Upper lobe of left lung (tissue), 6 donors: Measurements from ENCODE around the gene PNPLA2. TPM values are rescaled to one million over a fixed set of nuclear protein-coding genes. Genes with fewer than 3 reads are reported as not detected.

Experiments used
- ATAC-seq, 2 donors: fragments of 200-7000 bp; cut with Tn5 transposase; one replicate each; pipeline ENCODE4 v1.9.1; 2022; ENCODE audit warnings: mild to moderate bottlenecking in 2 of 2, moderate library complexity in 2 of 2; ENCODE audit not compliant: low FRiP score in 2 of 2
- DNase-seq, 2 donors: peaks; one replicate each; pipeline ENCODE4 v3.0.0-alpha.2; 2019 to 2020
- H3K27ac ChIP-seq, 4 donors: fragments of 200-600 bp; sonication (generic); one replicate each; pipeline ENCODE4 v1.5.1; 2016 to 2019
- H3K27me3 ChIP-seq, 4 donors: fragments of 200-600 bp; sonication (generic); one replicate each; pipeline ENCODE4 v1.5.1; 2017 to 2019
- H3K36me3 ChIP-seq, 4 donors: fragments of 200-600 bp; sonication (generic); one replicate each; pipeline ENCODE4 v1.5.1; 2016 to 2019
- H3K4me1 ChIP-seq, 4 donors: fragments of 200-600 bp; sonication (generic); one replicate each; pipeline ENCODE4 v1.5.1; 2018 to 2019
- H3K4me3 ChIP-seq, 4 donors: fragments of 200-600 bp; sonication (generic); one replicate each; pipeline ENCODE4 v1.5.1; 2017 to 2019; ENCODE audit warnings: mild to moderate bottlenecking in 2 of 4, moderate library complexity in 1 of 4
- H3K9me3 ChIP-seq, 4 donors: fragments of 200-600 bp; sonication (generic); one replicate each; pipeline ENCODE4 v1.5.1; 2018 to 2019
- EP300 ChIP-seq, 4 donors: sonication (generic); formaldehyde crosslinking; IDR thresholded peaks; one replicate each; pipeline ENCODE4 v1.5.1; 2017; ENCODE audit warnings: antibody characterized with exemption in 4 of 4, control low read depth in 2 of 4
- POLR2A ChIP-seq, 4 donors: fragments of 450-650 bp; IDR thresholded peaks; one replicate each; pipeline ENCODE4 v1.5.1; 2016 to 2017; ENCODE audit warnings: antibody characterized with exemption in 4 of 4, mild to moderate bottlenecking in 2 of 4
- POLR2AphosphoS5 ChIP-seq, 2 donors: sonication (generic); formaldehyde crosslinking; IDR thresholded peaks; one replicate each; pipeline ENCODE4 v1.5.1; 2017; ENCODE audit warnings: antibody characterized with exemption in 2 of 2
- WGBS, 2 donors: methylation state at CpG; one replicate each; pipeline ENCODE4 v1.1.5; 2017 to 2018; 5-methylcytosine and 5-hydroxymethylcytosine counted together
- total RNA-seq, 6 donors: library from RNA; depleted of rRNA in 4 of 6; stranded (reverse); fragments of >200 nt in 4 of 6; gene quantifications; one replicate each; pipeline versions ENCODE4 v1.1.0 to v1.2.1, GENCODE V29; 2016 to 2021
- TF ChIP-seq, protein P1 (sequence below), 6 experiments: fragments of 450-650 bp in 4 of 6; fragments of 200-600 bp in 2 of 6; sonication (generic) in 2 of 6; IDR thresholded peaks; one replicate each; pipeline ENCODE4 v1.5.1; 2016 to 2019; ENCODE audit warnings: antibody characterized with exemption in 6 of 6
- donor health status: DM: no; HTN: no; CAD: no; lungs with moderate emphysema.
- donor health status: DM: no; HTN: yes; CAD: no; lungs with severe emphysema.

PNPLA2 gene, protein sequence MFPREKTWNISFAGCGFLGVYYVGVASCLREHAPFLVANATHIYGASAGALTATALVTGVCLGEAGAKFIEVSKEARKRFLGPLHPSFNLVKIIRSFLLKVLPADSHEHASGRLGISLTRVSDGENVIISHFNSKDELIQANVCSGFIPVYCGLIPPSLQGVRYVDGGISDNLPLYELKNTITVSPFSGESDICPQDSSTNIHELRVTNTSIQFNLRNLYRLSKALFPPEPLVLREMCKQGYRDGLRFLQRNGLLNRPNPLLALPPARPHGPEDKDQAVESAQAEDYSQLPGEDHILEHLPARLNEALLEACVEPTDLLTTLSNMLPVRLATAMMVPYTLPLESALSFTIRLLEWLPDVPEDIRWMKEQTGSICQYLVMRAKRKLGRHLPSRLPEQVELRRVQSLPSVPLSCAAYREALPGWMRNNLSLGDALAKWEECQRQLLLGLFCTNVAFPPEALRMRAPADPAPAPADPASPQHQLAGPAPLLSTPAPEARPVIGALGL
- 100 to 1,000 TPM in 4 of 6 donors, 10 to 100 TPM in 2; 74.5 to 303 (median 164) TPM for total RNA-seq

DNA sequence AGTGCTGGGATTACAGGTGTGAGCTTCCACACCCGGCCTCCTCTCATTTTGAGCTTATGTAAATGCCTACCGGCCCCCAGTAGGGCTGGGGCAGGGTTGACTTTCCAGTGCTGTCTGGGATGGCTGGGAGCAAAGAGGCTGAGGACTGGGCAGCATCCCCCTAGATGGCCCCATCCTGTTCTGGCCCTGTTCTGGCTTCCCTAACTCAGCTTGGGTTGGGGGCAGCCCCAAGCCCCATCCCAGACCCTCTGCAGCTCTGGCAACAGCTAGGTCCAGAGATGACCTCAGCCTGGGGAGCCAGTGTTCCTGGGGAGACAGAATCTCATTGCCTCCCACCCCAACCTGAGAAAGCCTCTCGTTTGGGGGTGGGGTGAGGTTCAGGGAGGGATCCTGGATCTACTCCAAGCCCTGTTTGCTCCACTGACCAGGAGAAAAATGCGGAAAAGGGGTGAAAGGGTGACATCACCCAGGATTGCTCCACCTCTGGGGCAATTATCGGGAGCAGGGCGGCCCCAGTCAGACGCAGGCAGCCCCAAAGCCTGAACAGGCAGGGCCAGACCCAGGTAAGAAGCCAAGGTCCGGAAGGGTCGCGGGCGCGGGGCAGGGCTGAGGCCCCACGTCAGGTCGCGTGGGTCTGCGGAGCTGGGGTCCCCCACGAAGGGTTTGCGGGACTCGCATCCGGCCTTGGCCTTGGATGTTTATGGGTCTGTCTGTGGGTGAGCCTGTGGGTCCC is at the start of gene PNPLA2:
TSS of gene PNPLA2 (plus strand) at position 519 of the 733 bp plus-strand sequence. CDS start 805 bp downstream, outside the sequence.
- ATAC-seq (peak; percentile 49 to 54), DNase-seq (peak in 1 of 2 donors; percentile 80)
- Histone ChIP-seq H3K27ac (peak within 1 kb of the TSS; percentile 96 to 100 (median 98)), H3K27me3 (no peaks in the 10 kb centered on the region), H3K4me3 (peak within 1 kb of the TSS; percentile 67 to 99 (median 88)), H3K4me1 (peaks cover 28 to 45% (median 34%) of the 10 kb centered on the region in 4 donors), H3K36me3 (peaks cover 4 to 41% (median 13%) of the 10 kb centered on the region in 4 donors), H3K9me3 (no peaks in the 10 kb centered on the region)
- 16 to 28% methylated on average over 15 to 19 of the region's 20 CpGs for WGBS, 2 donors
- peak in 3 of 4 donors; percentile 57 to 77 (median 57) for TF ChIP-seq POLR2A (IDR thresholded peaks at IDR 0.05)
- TF ChIP-seq EP300 (IDR thresholded peaks at IDR 0.05) = peak in 1 of 4 donors; percentile 29
- TF ChIP-seq, protein P1, sequence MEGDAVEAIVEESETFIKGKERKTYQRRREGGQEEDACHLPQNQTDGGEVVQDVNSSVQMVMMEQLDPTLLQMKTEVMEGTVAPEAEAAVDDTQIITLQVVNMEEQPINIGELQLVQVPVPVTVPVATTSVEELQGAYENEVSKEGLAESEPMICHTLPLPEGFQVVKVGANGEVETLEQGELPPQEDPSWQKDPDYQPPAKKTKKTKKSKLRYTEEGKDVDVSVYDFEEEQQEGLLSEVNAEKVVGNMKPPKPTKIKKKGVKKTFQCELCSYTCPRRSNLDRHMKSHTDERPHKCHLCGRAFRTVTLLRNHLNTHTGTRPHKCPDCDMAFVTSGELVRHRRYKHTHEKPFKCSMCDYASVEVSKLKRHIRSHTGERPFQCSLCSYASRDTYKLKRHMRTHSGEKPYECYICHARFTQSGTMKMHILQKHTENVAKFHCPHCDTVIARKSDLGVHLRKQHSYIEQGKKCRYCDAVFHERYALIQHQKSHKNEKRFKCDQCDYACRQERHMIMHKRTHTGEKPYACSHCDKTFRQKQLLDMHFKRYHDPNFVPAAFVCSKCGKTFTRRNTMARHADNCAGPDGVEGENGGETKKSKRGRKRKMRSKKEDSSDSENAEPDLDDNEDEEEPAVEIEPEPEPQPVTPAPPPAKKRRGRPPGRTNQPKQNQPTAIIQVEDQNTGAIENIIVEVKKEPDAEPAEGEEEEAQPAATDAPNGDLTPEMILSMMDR (IDR thresholded peaks at IDR 0.05) = no peak
- TF ChIP-seq POLR2AphosphoS5 (IDR thresholded peaks at IDR 0.05) = peak; percentile 40 to 51

DNA sequence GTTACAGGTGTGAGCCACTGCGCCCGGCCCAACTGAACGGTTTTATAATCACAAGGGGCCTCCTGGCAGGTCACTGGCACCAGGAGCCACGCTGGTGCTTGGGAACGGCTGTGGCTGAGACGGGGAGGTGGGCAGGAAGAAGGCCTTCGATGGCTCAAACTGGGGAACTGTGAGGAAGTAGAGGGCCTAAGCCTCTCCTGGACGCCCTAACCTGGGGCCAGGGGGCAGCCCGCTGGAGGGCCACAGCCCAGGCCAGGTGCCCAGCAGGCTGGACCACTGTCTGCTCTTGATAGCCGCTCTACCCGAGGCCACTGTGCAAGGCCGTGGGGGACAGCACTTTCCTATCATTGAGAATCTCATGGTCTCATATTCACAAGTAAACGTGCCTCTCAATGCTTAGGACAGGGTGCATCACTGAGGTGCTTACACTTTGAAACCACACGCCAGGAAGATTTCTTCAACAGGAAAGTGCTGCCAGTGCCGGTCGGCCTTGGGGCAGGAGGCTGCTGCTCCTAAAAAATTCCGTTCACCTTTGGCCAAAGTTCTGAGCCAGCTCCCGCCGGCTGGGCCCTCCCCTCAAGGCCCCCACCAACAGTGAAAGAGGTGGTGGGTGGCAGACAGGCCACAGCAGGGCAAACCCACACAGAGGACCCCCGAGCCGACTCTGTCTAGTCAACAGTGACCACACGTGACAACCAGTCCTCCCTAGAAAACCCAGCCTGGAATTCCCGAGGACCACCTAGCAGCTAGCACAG is 48.6 kb upstream of the PNPLA2 start:
- Histone ChIP-seq H3K36me3 (peaks cover 5 to 63% (median 54%) of the 10 kb centered on the region in 4 donors), H3K4me1 (peaks cover under 1 to 13% (median 2%) of the 10 kb centered on the region in 4 donors), H3K27ac (no peak overlapping the region), H3K9me3 (no peaks in the 10 kb centered on the region), H3K4me3 (no peak overlapping the region), H3K27me3 (no peaks in the 10 kb centered on the region)
- no peak for ATAC-seq
- 86 to 92% methylated on average over 21 to 23 of the region's 23 CpGs for WGBS, 2 donors
- DNase-seq = peak in 1 of 2 donors; percentile 63
- TF ChIP-seq POLR2AphosphoS5 (IDR thresholded peaks at IDR 0.05) (no peak), EP300 (IDR thresholded peaks at IDR 0.05) (no peak), POLR2A (IDR thresholded peaks at IDR 0.05) (no peak)
- TF ChIP-seq, protein P1 (IDR thresholded peaks at IDR 0.05) = no peak

DNA sequence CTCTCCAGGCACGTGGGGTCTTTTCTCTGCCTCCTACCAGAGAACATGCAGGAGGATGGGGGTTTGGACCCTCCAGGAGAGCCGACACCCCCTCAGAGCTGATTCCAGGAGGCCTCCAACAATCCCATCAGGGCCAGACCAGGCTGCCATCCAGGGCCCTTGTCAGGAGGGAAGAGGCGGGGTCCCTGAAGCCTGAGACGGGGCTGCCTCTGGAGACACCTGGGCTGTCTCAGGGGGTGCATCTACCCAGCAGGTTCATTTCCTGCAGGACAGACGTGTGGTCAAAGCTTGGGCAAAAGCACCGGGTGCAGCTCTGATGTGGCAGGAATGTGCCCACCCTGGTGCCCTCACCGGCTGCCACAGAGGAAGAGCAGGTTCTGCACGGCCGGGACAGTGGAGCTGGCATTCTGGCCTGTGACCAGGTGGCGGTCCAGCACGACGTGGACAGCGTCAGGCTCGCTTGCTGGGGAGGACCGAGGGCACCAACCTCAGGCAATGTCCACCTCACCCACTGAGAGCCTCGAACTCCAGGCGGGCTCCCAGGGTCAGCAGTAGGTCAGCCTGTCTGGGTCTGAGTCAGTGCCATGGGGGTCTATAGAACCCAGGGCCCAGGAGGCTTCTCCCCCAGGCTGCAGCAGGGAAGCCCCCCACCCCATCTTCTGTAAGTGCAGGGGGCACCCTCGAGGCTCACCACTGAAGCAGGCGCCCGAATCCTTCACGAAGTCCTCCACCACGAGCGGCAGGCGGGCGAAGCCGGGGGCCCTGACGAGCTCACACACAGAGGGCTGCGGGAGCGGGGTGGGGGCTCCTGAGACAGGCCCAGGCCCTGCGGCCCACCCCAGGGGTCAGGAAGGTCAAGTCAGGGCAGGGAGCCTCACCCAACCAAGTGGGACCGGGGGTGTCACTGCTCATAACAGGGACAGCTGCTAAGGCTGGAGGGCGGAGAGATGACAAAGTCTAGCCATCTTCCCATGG is 47.8 kb upstream of the PNPLA2 start:
- DNase-seq (peak in 1 of 2 donors; percentile 71), ATAC-seq (no peak)
- H3K4me1 ChIP-seq = peaks cover 10 to 22% (median 11%) of the 10 kb centered on the region in 4 donors
- TF ChIP-seq, protein P1 (IDR thresholded peaks at IDR 0.05) = no peak
- TF ChIP-seq POLR2A (IDR thresholded peaks at IDR 0.05) (no peak), POLR2AphosphoS5 (IDR thresholded peaks at IDR 0.05) (no peak), EP300 (IDR thresholded peaks at IDR 0.05) (no peak)
- H3K27me3 ChIP-seq = no peaks in the 10 kb centered on the region
- H3K4me3 ChIP-seq = no peak overlapping the region
- 90 to 92% methylated on average over 17 to 32 of the region's 32 CpGs for WGBS, 2 donors
- H3K27ac ChIP-seq = no peak overlapping the region
- H3K9me3 ChIP-seq = no peaks in the 10 kb centered on the region
- H3K36me3 ChIP-seq = peaks cover 5 to 54% (median 49%) of the 10 kb centered on the region in 4 donors
